H9 (cell line): ENCODE data around the gene NRP2. TPM values are rescaled to one million over a fixed set of nuclear protein-coding genes. Genes with fewer than 3 reads are reported as not detected.

Experiments used
- DNase-seq: peaks from one replicate; pipeline ENCODE4 v3.0.0-alpha.2; 2017
- H2AFZ ChIP-seq: one replicate; pipeline ENCODE4 v1.6.1; 2013; ENCODE audit warnings: mild to moderate bottlenecking, low read length, control low read depth, moderate library complexity
- H2AK5ac ChIP-seq: 2 replicates; pipeline ENCODE4 v1.6.1; 2013; ENCODE audit warnings: low read length, control low read depth, mixed read lengths; ENCODE audit not compliant: insufficient read length
- H2BK120ac ChIP-seq: one replicate; pipeline ENCODE4 v1.6.1; 2013; ENCODE audit warnings: low read depth, mild to moderate bottlenecking, low read length, control low read depth, inconsistent platforms; ENCODE audit not compliant: poor library complexity, severe bottlenecking
- H2BK12ac ChIP-seq: 2 replicates; pipeline ENCODE4 v1.6.1; 2013; ENCODE audit warnings: low read length, control low read depth, mixed read lengths, low read depth; ENCODE audit not compliant: insufficient read length
- H2BK15ac ChIP-seq: 2 replicates; pipeline ENCODE4 v1.6.1; 2013; ENCODE audit warnings: low read depth, low read length, control low read depth
- H2BK20ac ChIP-seq: one replicate; pipeline ENCODE4 v1.6.1; 2013; ENCODE audit warnings: low read depth, mild to moderate bottlenecking, low read length, control low read depth, inconsistent platforms; ENCODE audit not compliant: poor library complexity, severe bottlenecking
- H2BK5ac ChIP-seq: 2 replicates; pipeline ENCODE4 v1.6.1; 2013; ENCODE audit warnings: low read length, control low read depth, mixed read lengths; ENCODE audit not compliant: insufficient read length
- H3K14ac ChIP-seq: 2 replicates; pipeline ENCODE4 v1.6.1; 2013; ENCODE audit warnings: low read length, control low read depth; ENCODE audit not compliant: insufficient read depth
- H3K18ac ChIP-seq: 2 replicates; pipeline ENCODE4 v1.6.1; 2013; ENCODE audit warnings: low read depth, mild to moderate bottlenecking, mixed read lengths, low read length, control low read depth; ENCODE audit not compliant: insufficient read length
- H3K23ac ChIP-seq: 2 replicates; pipeline ENCODE4 v1.6.1; 2013; ENCODE audit warnings: low read length, control low read depth, mixed read lengths, low read depth; ENCODE audit not compliant: insufficient read length
- H3K23me2 ChIP-seq: 2 replicates; pipeline ENCODE4 v1.6.1; 2013; ENCODE audit warnings: low read depth, mild to moderate bottlenecking, mixed read lengths, low read length, control low read depth; ENCODE audit not compliant: insufficient read length, poor library complexity, severe bottlenecking
- H3K27ac ChIP-seq: 2 replicates; pipeline ENCODE4 v1.5.1; 2013; ENCODE audit warnings: low read length, control low read depth, mixed read lengths, low read depth; ENCODE audit not compliant: insufficient read length
- H3K27me3 ChIP-seq: 2 replicates; pipeline ENCODE4 v1.6.1; 2013; ENCODE audit warnings: low read length, control low read depth, inconsistent platforms; ENCODE audit not compliant: insufficient read depth
- H3K4ac ChIP-seq: 2 replicates; pipeline ENCODE4 v1.6.1; 2013; ENCODE audit warnings: low read depth, mild to moderate bottlenecking, control low read depth, inconsistent platforms, low read length, moderate library complexity
- H3K4me1 ChIP-seq: 2 replicates; pipeline ENCODE4 v1.6.1; 2013; ENCODE audit warnings: low read length, control low read depth, inconsistent platforms; ENCODE audit not compliant: insufficient read depth
- H3K4me2 ChIP-seq: 2 replicates; pipeline ENCODE4 v1.6.1; 2013; ENCODE audit warnings: low read length, control low read depth, mixed read lengths; ENCODE audit not compliant: insufficient read length, insufficient read depth
- H3K56ac ChIP-seq: 2 replicates; pipeline ENCODE4 v1.6.1; 2013; ENCODE audit warnings: low read depth, mild to moderate bottlenecking, mixed read lengths, low read length, control low read depth; ENCODE audit not compliant: insufficient read length
- H3K79me1 ChIP-seq: 2 replicates; pipeline ENCODE4 v1.6.1; 2013; ENCODE audit warnings: low read depth, mild to moderate bottlenecking, moderate library complexity, low read length, control low read depth, inconsistent platforms; ENCODE audit not compliant: insufficient read depth, poor library complexity, severe bottlenecking
- H3K79me2 ChIP-seq: 2 replicates; pipeline ENCODE4 v1.6.1; 2013; ENCODE audit warnings: low read length, control low read depth, inconsistent platforms; ENCODE audit not compliant: insufficient read depth
- H3K9ac ChIP-seq: 2 replicates; pipeline ENCODE4 v1.6.1; 2013; ENCODE audit warnings: low read length, control low read depth, mixed read lengths; ENCODE audit not compliant: insufficient read length; ENCODE audit errors: extremely low read depth
- H3K9me3 ChIP-seq: one replicate; pipeline ENCODE4 v1.6.1; 2013; ENCODE audit warnings: low read depth, low read length, inconsistent platforms; ENCODE audit not compliant: control insufficient read depth
- H3T11ph ChIP-seq: one replicate; pipeline ENCODE4 v1.6.1; 2013; ENCODE audit warnings: mild to moderate bottlenecking, low read length, control low read depth, inconsistent platforms
- H4K20me1 ChIP-seq: one replicate; pipeline ENCODE4 v1.6.1; 2013; ENCODE audit not compliant: control insufficient read depth, insufficient read length, insufficient read depth
- H4K5ac ChIP-seq: 2 replicates; pipeline ENCODE4 v1.6.1; 2013; ENCODE audit warnings: low read depth, mild to moderate bottlenecking, mixed read lengths, low read length, control low read depth; ENCODE audit not compliant: insufficient read length
- H4K8ac ChIP-seq: replicated peaks from 2 replicates; pipeline ENCODE4 v1.6.1; 2013; ENCODE audit warnings: low read length, control low read depth, mixed read lengths, low read depth; ENCODE audit not compliant: insufficient read length
- H4K91ac ChIP-seq: 2 replicates; pipeline ENCODE4 v1.6.1; 2013; ENCODE audit warnings: low read depth, mild to moderate bottlenecking, moderate library complexity, mixed read lengths, low read length, control low read depth; ENCODE audit not compliant: insufficient read length
- H3K27ac Mint-ChIP-seq, 3 experiments: 2 replicates in 2 of 3; 3 replicates in 1 of 3; pipeline ENCODE4 v1.8.0; 2020 to 2021; ENCODE audit warnings: mixed read lengths in 3 of 3, mild to moderate bottlenecking in 1 of 3, moderate library complexity in 1 of 3
- H3K27me3 Mint-ChIP-seq: 2 replicates; pipeline ENCODE4 v1.8.0; 2021; ENCODE audit warnings: low read depth, mild to moderate bottlenecking, moderate library complexity, mixed read lengths
- H3K36me3 Mint-ChIP-seq, 3 experiments: 2 replicates in 2 of 3; 3 replicates in 1 of 3; pipeline ENCODE4 v1.8.0; 2020 to 2021; ENCODE audit warnings: low read depth in 3 of 3, mixed read lengths in 3 of 3; ENCODE audit not compliant: insufficient read depth in 1 of 3
- H3K4me1 Mint-ChIP-seq, 2 experiments: 2 replicates each; pipeline ENCODE4 v1.8.0; 2020; ENCODE audit warnings: mixed read lengths in 2 of 2
- H3K4me3 Mint-ChIP-seq, 2 experiments: 2 replicates in 1 of 2; 3 replicates in 1 of 2; pipeline ENCODE4 v1.8.0; 2020 to 2021; ENCODE audit warnings: mild to moderate bottlenecking in 2 of 2, mixed read lengths in 2 of 2, moderate library complexity in 1 of 2
- H3K9me3 Mint-ChIP-seq, 2 experiments: 2 replicates in 1 of 2; 3 replicates in 1 of 2; pipeline ENCODE4 v1.8.0; 2020; ENCODE audit warnings: mild to moderate bottlenecking in 2 of 2, mixed read lengths in 2 of 2, moderate library complexity in 1 of 2
- WGBS: extraction: QIAGEN DNeasy Blood & Tissue Kit; methylation state at CpG from one replicate; pipeline ENCODE4 v1.1.7; 2013; ENCODE audit warnings: missing lambda C conversion rate, low lambda C conversion rate, mixed read lengths; ENCODE audit not compliant: insufficient read length; ENCODE audit errors: extremely low coverage; 5-methylcytosine and 5-hydroxymethylcytosine counted together
- total RNA-seq: library from RNA; stranded (reverse); gene quantifications from 2 replicates; pipeline ENCODE4 v1.2.1, GENCODE V29; 2021
- TF ChIP-seq, protein P1 (sequence below): fragments of 200-600 bp; sonication (generic); conservative IDR thresholded peaks from 3 replicates; pipeline ENCODE4 v1.8.0; 2021; ENCODE audit warnings: antibody characterized with exemption, mild to moderate bottlenecking

Gene NRP2
- total RNA-seq, 1 experiment from 2014 or later: 19.7 TPM

DNA sequence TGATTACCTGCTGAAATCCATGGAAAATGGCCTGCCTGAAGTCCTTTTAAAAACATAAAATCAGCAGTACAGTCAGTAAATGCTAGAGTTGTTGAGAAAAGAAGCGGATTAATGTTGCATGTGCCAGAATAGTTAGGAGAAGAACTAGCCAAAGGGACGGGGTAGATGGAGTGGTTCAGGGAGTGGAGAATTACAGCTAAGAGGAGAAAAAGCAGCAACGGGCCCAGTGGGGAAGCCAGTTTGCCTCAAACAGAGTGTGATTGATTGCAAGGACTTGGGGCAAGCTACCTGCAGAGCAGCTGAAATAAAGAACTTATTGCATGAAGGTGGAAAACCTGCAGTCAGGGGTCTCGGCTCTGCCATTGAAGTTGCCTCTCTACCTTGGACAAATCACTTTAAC lies 79.1 kb downstream of the NRP2 start:
- H4K91ac ChIP-seq: no peak overlapping the region
- H3K9me3 Mint-ChIP-seq: no peaks in the 10 kb centered on the region
- H3K27ac ChIP-seq: no peak overlapping the region
- H4K20me1 ChIP-seq: no peaks in the 10 kb centered on the region
- no peak overlapping the region; a peak in 1 of 7 replicates for H3K27ac Mint-ChIP-seq
- H3K79me2 ChIP-seq: no peaks in the 10 kb centered on the region
- H3K9ac ChIP-seq: no peak overlapping the region
- H3K23ac ChIP-seq: no peak overlapping the region
- H3K14ac ChIP-seq: no peak overlapping the region
- H3K4me1 Mint-ChIP-seq: peaks cover 44 to 63% of the 10 kb centered on the region in 2 experiments
- peaks cover 3 to 10% (median 8%) of the 10 kb centered on the region in 3 experiments; a peak in 4 of 7 replicates for H3K36me3 Mint-ChIP-seq
- no peak overlapping the region for H3K4me3 Mint-ChIP-seq
- H3K27me3 ChIP-seq: no peaks in the 10 kb centered on the region
- no peak overlapping the region for H2BK12ac ChIP-seq
- H3K56ac ChIP-seq: no peak overlapping the region
- H2BK5ac ChIP-seq: no peak overlapping the region
- H3K9me3 ChIP-seq: no peaks in the 10 kb centered on the region
- no peak overlapping the region for H3K4ac ChIP-seq
- H2BK15ac ChIP-seq: no peak overlapping the region
- H3K79me1 ChIP-seq: no peaks in the 10 kb centered on the region
- H4K8ac ChIP-seq: no peak overlapping the region
- no peak overlapping the region for H3T11ph ChIP-seq
- no CpG with 5 or more reads among the region's 4 CpGs for WGBS
- H2BK120ac ChIP-seq: no peak overlapping the region
- peaks cover 3% of the 10 kb centered on the region; the same call in 1 of the 2 replicates for H3K4me1 ChIP-seq
- H2AFZ ChIP-seq: no peak overlapping the region
- no peak overlapping the region for H4K5ac ChIP-seq
- no peak for DNase-seq
- H3K18ac ChIP-seq: no peak overlapping the region
- H3K23me2 ChIP-seq: no peaks in the 10 kb centered on the region
- H2AK5ac ChIP-seq: no peak overlapping the region
- no peak overlapping the region for H3K4me2 ChIP-seq
- H2BK20ac ChIP-seq: no peak overlapping the region
- TF ChIP-seq, protein P1, sequence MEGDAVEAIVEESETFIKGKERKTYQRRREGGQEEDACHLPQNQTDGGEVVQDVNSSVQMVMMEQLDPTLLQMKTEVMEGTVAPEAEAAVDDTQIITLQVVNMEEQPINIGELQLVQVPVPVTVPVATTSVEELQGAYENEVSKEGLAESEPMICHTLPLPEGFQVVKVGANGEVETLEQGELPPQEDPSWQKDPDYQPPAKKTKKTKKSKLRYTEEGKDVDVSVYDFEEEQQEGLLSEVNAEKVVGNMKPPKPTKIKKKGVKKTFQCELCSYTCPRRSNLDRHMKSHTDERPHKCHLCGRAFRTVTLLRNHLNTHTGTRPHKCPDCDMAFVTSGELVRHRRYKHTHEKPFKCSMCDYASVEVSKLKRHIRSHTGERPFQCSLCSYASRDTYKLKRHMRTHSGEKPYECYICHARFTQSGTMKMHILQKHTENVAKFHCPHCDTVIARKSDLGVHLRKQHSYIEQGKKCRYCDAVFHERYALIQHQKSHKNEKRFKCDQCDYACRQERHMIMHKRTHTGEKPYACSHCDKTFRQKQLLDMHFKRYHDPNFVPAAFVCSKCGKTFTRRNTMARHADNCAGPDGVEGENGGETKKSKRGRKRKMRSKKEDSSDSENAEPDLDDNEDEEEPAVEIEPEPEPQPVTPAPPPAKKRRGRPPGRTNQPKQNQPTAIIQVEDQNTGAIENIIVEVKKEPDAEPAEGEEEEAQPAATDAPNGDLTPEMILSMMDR: no peak
- peaks cover 4% of the 10 kb centered on the region; the same call in 1 of the 2 replicates for H3K27me3 Mint-ChIP-seq
